Jurkat, Clone E6-1 (cell line): ENCODE measurements around the gene DEF6.
A peak's percentile ranks its signal among the peaks of the same experiment; 100 is the strongest.

Source experiments
- DNase-seq: peaks from one replicate; pipeline ENCODE4 v3.0.0-alpha.2; 2011; ENCODE audit warnings: low read depth, low spot score
- H3K4me3 ChIP-seq: 2 replicates; pipeline ENCODE4 v1.5.1; 2011; ENCODE audit warnings: mild to moderate bottlenecking, low read length, control low read depth, moderate library complexity

The DEF6 gene

DNA sequence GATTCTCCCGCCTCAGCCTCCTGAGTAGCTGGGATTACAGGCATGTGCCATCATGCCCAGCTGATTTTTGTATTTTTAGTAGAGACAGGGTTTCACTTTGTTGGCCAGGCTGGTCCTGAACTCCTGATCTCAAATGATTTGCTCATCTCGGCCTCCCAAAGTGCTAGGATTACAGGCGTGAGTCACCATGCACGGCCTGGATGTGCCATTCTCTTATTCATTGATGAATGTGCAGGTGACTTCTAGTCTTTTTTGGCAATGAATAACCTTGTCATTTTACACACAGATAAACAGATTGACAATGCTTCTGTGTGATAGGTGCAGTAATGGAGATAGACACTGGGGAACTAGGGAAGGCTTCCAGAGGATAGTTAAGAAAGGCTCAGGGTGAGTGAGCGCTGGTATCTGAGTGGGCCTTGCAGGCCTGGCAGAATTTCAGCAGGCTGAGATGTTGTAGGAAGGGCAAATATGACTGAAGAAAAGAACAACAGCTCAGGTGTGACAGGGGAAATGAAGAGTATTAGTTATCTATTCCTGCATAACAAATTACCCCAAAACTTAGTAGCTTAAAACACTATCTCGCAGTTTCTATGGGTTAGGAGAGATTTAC is 68.1 kb downstream of the DEF6 start:
- H3K4me3 ChIP-seq: no peak overlapping the region
- no peak for DNase-seq

DNA sequence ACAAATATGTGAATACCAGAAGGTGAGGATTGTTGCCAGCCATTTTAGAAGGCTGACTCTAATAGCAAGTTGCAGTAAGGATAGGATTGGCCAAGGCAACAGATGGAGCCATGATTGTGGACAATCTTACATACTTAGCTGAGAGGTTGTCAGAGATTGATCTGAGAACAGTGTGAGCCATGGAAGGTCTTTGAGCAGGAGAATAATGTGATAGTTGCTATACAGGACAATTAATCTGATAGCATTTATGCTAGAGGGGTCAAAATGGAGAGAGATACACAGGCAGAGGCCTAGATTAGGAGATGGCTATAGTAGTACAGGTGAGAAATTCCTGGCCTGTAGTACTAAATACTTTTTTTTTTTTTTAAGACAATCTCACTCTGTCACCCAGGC is 68.6 kb downstream of the DEF6 start:
- DNase-seq: no peak
- H3K4me3 ChIP-seq: no peak overlapping the region

DNA sequence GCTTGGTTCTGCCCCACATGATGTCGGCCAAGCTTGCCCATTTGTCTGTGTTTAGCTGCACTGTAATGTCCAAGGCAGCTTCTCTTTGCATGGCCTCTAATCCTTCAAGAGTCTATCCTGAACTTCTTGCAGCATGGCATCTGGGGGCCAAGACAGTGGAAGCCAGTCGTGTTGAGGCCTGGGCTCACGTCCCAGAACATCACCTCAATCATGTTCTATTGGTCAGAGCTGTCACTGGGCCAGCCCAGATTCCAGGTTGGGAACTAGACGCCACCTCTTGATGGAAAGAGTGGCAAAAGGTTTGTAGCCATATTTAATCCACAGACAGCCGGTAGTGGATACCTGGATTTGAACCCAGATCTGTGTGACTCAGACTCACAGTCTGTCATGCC is 70.0 kb downstream of the DEF6 start:
- H3K4me3 ChIP-seq: no peak overlapping the region
- DNase-seq: no peak

DNA sequence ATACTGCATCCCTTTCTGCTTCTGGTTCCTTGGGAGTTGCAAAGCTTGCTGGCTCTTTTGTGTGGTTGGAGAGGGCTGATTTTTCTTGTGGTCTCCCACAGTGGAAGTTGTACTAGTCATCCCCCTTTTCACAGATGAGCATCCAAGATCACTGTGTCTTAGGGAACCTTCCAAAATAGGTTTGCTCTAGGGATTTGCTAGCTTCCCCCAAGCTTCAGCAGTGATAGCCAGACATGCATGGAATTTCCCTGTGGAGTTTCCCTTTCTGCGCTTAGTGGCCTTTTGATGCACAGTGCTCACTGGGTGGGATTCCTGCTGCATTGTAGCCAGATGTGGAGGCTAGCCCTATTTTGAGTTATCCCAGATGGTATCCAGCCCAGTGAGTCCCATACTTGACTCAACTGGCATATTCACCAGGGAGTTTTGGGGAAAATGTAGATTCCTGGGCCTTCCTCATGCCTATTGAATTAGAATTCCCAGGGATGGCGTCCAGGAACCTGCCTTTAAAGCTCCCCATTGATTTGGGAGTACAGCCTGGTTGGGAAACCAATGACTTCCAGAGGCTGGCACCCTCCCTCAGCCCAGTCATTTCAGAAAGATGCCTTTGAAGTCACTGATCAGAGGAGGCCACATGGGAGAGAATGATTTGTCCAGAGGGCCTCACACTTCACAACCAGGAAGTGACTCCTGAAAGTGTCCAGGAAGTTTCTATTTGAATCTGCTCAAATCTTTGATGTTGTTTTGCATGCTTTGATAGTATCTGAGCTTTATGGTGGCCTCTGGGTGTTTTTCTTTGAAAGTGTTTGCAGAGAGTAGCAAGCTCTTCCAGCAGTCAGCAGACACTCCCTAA is 70.6 kb downstream of the DEF6 start:
- DNase-seq: peak; percentile 26
- H3K4me3 ChIP-seq: no peak overlapping the region

DNA sequence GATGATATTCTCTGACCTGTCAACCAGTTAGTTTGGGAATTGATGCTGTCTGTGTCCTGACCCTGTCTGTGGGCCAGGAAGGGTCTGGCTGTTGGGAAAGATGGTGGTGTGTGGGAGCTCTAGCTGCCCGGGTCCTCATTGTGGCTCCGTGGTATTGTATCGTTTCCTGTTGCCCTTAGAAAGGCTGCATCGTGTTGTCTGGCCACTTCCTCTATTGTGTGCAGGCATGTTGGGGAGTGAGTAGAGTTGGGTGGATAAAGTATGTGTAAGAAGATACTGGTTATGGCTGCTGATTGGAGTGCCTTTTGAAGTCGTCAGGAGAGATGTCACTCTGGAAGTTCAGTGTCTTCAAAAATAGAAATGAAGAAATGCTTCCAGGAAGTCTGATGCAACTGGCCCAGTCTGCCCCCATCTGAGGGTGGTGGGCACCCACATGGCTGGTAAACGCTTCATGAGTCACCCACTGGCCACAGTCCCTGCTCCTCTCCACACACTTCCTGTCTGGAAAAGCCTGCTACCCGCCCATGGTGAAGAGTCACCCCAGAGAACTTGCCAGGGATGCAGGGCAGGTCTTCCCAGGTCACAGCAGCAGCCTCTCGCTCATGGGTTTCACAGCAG is 72.6 kb downstream of the DEF6 start:
- H3K4me3 ChIP-seq: no peak overlapping the region
- DNase-seq: peak; percentile 30

DNA sequence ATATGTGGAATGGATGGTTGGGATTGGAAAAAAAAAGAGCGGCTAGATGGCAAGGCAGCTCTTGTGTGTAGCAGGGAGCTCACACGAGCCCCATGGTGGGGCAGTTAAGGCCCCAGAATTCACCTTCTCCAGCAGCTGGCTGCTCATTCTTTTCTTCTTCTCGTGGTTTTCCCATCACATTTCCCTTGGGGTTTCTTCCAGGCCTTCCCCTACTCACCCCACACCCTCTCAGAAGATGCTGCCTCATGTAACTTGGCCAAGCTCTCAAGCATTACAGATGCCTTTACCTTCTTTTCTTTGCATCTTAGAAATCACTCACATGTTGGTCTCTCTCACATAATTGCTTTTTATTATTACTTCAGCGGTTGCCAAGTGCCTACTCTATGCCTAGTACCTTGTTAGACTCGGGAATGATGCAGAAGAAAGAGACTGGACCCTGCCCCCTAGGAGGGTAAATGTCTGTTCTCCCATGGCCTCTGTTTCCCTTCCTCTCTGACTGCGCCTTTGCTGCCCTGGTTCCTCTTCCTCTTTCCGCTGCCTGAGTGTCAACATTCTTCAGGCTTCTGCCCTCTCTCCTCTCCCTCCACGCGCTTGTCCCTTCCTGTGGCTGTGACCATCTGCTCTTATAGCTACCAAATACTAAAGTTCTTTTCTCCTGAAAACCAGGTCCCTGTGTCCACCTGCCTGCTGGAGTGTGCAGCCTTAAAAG is 73.3 kb downstream of the DEF6 start:
- no peak overlapping the region for H3K4me3 ChIP-seq

More for the DNA sequence above, 73.3 kb downstream of the DEF6 start:
- no peak for DNase-seq
